Measurements from ENCODE around the gene ATL2.
"Not testable (repeated sequence)": the region's sequence is repeated elsewhere in the genome, so short reads cannot be mapped to it uniquely, and the experiment has no call there.

Gene ATL2

DNA sequence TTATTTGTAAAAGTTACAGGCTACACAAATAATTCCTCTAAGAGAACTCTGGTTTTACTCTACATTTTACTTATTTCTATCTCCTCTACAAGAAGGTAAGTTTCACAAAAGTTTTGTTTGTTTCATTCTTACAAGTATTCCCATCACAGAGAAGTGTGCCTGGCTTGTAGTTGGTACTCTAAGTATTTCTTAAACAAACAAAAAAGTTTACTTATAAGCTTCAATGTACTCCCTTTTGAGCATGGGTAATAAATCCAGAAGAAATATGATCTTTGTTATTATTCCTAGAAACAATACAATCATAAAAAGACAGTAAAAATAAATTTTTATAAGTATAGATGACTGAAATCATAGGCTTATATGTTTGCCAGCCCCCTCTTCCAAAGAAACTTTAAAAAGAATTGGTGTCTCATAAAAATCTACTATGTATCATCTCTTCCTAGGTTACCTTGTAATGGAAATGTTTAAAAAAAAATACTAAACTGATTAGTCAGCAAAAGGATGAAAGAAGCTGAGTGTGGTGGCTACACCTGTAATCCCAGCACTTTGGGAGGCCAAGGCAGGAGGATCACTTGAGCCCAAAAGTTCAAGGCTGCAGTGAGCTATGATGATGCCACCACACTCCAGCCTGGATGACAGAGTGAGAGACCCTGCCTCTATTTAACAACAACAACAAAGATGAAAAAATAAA is 54.7 kb downstream of the ATL2 start:
- DNase-seq = no peak

DNA sequence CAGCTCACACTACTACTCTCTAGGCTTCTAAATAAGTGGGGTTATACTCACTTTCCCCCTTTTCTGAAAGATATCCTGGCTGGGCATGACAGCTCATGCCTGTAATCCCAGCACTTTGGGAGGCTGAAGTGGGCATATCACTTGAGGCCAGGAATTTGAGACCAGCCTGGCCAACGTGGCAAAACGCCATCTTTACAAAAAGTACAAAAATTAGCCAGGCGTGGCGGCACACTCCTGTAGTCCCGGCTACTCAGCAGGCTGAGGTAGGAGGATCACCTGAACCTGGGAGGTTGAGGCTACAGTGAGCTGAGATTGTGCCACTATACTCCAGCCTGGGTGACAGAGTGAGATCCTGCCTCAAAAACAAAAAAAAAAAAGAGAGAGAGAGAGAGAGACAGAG is 57.8 kb downstream of the ATL2 start:
- not testable (repeated sequence) for DNase-seq

GRCh38 chr2:38317725-38318124 is 59.3 kb downstream of the ATL2 start:
- DNase-seq = no peak

- peak; percentile 42 for DNase-seq
These were observed 61.3 kb downstream of the ATL2 start for GRCh38 chr2:38315707-38316333.

GRCh38 chr2:38308821-38309220 is 68.3 kb downstream of the ATL2 start:
- DNase-seq = no peak

GRCh38 chr2:38301969-38302702 is 74.9 kb downstream of the ATL2 start:
- DNase-seq = no peak

DNA sequence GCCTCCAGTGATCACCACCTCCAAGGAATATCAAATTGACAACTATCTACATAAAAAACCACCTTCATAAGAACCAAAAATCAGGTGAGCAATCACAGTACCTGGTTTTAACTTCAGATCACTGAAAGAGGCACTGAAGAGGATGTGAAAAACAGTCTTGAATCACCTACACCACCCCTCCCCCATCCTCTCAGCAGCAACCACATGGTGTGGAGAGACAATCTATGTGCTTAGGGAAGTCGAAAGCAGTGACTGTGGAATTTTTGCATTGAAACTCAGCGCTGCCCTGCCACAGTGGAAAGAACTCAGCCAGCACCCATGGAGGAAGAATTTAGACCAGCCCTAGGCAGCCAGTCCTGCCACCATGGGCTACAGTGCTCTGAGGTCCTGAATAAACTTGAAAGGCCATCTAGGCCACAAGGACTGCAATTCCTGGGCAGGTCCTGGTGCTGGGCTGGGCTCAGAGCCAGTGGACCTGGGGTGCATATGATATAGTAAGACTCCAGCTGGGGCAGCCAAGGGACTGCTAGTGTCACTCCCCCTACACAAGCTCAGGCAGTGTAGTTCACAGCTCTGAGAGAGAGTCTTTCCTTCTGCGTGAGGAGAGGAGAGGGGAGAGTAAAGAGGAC is 75.6 kb downstream of the ATL2 start:
- DNase-seq = no peak

- no peak for DNase-seq
These were observed 78.5 kb downstream of the ATL2 start for GRCh38 chr2:38298539-38298938.

- DNase-seq = no peak
These were observed 80.8 kb downstream of the ATL2 start for GRCh38 chr2:38296197-38296780.

- no peak for DNase-seq
These were observed 82.5 kb downstream of the ATL2 start for GRCh38 chr2:38294597-38294996.

GRCh38 chr2:38293152-38293865 is 83.8 kb downstream of the ATL2 start:
- no peak for DNase-seq

DNA sequence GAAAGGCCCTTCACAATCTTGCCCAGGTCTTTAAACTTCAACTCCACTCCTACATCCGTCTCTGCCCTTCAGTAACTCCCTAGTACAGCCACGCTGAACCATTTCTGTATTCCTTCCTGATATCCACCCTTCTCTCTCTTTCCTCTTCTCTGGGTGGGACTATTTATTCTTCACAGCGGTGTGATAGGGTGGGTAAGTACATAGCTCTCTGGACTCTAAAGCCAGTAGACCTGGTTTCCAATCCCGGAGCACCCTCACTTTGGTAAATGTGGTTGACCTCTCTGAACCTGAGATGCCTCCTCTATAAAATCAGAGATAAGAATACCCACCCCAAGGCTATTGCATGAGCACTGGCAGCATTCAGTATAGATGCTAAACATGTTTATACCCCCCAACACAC is 86.7 kb downstream of the ATL2 start:
- peak; percentile 25 for DNase-seq

GRCh38 chr2:38284971-38285370 is 92.1 kb downstream of the ATL2 start:
- DNase-seq = no peak

DNA sequence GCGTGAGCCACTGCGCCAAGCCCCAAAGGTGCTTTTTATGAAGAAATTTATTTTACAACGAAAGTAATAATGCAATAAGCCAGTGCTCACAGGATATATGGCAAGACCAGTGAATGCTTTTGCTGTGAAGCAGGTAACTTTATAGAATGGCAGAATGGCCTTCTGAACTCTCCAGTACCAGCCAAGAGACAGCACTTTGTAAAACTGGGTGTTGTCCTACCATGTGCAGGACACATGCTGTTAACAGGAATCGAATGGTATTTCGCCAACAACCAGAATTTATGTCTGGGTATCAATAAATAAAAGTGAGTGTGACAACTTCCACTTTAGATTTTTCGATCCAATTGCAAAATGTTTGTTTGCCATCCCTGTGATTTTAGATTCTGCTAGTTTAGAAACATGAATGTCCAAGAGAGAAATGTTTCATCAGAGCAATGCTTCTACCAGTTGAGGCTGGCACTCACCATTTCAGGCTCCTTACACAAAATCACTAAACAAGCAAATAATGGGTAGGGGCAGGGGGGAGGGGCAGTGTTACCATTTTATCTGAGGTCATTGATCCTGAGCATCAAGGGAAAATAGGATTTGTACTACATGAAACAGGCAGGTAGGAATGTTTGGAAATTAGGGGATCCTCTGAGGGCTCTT is 95.9 kb downstream of the ATL2 start:
- no peak for DNase-seq

- no peak for DNase-seq
These were observed 97.9 kb downstream of the ATL2 start for GRCh38 chr2:38279201-38279600.

DNA sequence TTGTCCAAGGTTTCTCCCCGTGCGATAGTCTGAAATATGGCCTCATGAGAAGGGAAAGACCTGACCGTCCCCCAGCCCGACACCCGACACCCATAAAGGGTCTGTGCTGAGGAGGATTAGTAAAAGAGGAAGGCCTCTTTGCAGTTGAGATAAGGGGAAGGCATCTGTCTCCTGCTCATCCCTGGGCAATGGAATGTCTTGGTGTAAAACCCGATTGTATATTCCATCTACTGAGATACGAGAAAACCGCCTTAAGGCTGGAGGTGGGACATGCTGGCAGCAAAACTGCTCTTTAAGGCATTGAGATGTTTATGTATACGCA is 99.0 kb downstream of the ATL2 start:
- DNase-seq = not testable (repeated sequence)

DNA sequence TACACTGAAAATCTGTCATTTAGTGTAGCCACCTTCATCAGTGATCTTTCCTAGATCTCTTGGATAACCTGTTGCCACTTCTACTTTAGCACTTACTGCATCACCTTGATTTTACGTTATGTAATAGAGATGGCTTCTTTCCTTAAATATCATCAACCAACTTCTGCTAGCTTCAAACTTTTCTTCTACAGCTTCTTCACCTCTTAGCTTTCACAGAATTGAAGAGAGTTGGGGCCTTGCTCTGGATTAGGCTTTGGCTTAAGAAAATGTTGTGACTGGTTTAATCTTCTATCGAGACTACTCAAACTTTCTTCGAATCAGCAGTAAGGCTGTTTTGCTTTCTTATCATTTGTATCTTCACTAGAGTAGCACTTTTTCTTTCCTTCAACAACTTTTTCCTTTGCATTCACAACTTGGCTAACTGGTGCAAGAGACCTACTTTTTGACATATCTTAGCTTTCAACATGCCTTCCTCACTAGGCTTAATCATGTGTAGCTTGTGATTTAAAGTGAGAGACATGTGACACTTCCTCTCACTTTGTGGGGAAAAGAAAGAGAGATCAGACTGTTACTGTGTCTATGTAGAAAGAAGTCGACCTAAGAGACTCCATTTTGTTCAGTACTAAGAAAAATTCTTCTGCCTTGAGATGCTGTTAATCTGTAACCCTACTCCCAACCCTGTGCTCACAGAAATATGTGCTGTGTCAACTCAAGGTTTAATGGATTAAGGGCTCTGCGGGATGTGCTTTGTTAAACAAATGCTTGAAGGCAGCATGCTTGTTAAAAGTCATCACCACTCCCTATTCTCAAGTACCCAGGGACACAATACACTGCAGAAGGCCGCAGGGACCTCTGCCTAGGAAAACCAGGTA is 99.6 kb downstream of the ATL2 start:
- DNase-seq = no peak

DNA sequence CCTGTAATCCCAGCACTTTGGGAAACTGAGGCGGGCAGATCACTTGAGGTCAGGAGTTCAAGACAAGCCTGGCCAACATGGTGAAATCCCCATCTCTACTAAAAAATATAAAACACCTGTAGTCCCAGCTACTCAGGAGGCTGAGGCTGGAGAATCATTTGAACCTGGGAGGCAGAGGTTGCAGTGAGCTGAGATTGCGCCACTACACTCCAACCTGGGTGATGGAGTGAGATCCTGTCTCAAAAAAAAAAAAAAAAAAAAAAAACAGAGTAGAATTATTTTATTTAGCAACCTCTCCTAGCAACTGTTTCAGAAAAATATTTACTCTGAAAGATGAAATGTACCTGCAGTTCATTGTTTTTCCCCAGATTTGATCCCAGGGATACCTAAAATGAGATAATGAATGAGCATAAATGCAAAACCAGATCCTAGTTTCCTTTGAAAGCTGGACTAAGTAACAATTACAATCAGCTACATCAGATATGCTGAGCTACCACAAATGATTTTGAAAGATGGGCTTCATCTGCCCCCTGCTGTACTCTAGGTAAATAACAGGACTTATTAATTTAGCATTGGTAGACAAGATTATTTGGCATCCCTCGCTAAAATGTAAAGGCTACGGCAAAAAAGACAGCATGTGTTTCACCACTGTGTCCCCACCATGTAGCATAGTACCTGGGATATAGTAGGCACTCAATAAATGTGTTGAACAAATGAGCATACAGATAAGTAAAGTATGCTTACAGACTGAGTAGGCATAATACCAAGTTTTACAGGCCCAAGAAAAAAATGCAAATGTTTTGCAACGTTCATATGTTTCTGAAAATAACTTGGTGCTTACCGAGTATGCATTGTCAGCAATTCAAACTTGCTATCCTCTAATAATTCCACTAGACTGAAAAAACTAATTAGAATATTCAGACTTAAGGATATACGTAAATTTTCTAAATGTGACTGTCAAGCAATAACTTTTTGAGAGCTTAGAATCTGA is 102.5 kb downstream of the ATL2 start:
- DNase-seq = peak; percentile 47

GRCh38 chr2:38271697-38272096 is 105.4 kb downstream of the ATL2 start:
- no peak for DNase-seq

DNA sequence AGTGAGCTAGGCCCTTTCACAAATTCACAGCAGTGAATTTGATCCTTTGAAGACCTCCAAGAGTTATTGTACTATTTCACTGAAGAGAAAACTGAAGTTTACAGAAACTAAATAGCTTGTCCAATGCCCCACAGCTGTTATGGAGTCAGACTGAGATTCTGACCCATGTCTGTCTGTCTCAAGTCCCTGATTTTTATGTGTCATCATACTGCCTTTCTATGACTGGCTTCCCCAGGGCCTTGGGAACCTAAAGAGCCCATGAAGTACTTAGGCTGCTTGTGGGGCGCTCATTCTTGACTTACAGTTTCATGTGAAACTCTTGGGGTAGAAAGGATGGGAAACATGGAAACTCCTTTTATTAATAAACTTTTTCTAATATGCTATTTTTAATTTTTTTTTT is 107.7 kb downstream of the ATL2 start:
- DNase-seq = no peak

All from NCI-H226 (cell line).